Tibial artery (tissue), 4 donors: Measurements from ENCODE around the gene NKG7.
A peak's percentile ranks its signal among the peaks of the same experiment; 100 is the strongest.
"Not testable (repeated sequence)": the region's sequence is repeated elsewhere in the genome, so short reads cannot be mapped to it uniquely, and the experiment has no call there.

Source experiments
- DNase-seq, 2 donors: peaks; one replicate each; pipeline ENCODE4 v3.0.0-alpha.2; 2019
- H3K27ac ChIP-seq, 2 donors: fragments of 200-600 bp; sonication (generic) in 1 of 2; 1 replicate in 1 of 2; 2 replicates in 1 of 2; pipeline ENCODE4 v1.5.1; 2018 to 2019; ENCODE audit warnings: mild to moderate bottlenecking in 1 of 2
- H3K27me3 ChIP-seq, 2 donors: fragments of 200-600 bp; sonication (generic) in 1 of 2; one replicate each; pipeline versions ENCODE4 v1.5.1 to v1.6.0; 2016 to 2019
- H3K36me3 ChIP-seq, 3 donors: fragments of 200-600 bp; sonication (generic) in 2 of 3; one replicate each; pipeline ENCODE4 v1.5.1; 2016 to 2019; ENCODE audit warnings: mild to moderate bottlenecking in 2 of 3
- H3K4me1 ChIP-seq, 4 donors: fragments of 200-600 bp; sonication (generic) in 2 of 4; 1 replicate in 3 of 4; 2 replicates in 1 of 4; pipeline ENCODE4 v1.5.1; 2016 to 2019
- H3K4me3 ChIP-seq, 2 donors: fragments of 200-600 bp; sonication (generic) in 1 of 2; 1 replicate in 1 of 2; 2 replicates in 1 of 2; pipeline ENCODE4 v1.5.1; 2018 to 2019; ENCODE audit warnings: mild to moderate bottlenecking in 2 of 2
- H3K9me3 ChIP-seq, 3 donors: fragments of 200-600 bp; sonication (generic) in 1 of 3; one replicate each; pipeline ENCODE4 v1.5.1; 2016 to 2019
- CTCF ChIP-seq, 2 experiments: fragments of 200-600 bp in 1 of 2; fragments of 450-650 bp in 1 of 2; IDR thresholded peaks; one replicate each; pipeline ENCODE4 v1.5.1; 2017 to 2019; ENCODE audit warnings: antibody characterized with exemption in 2 of 2, mild to moderate bottlenecking in 1 of 2, moderate library complexity in 1 of 2
- intact Hi-C: fragments of 100-400 bp; cut with DNase I; formaldehyde crosslinking; loops from one replicate; pipeline ENCODE4 v1.15.0; 2023; ENCODE audit warnings: low total_unique reads

NKG7 gene

GRCh38 chr19:51402117-51402516 is 29.7 kb upstream of the NKG7 start:
- Histone ChIP-seq H3K4me1 (no peaks in the 10 kb centered on the region), H3K4me3 (no peak overlapping the region), H3K9me3 (peaks cover 0 to 9% (median 0%) of the 10 kb centered on the region in 3 donors), H3K36me3 (no peaks in the 10 kb centered on the region), H3K27me3 (peaks cover 0 to 4% of the 10 kb centered on the region in 2 donors), H3K27ac (no peak overlapping the region)
- no peak for TF ChIP-seq CTCF (IDR thresholded peaks at IDR 0.05)
- DNase-seq = no peak
- intact Hi-C loops = no loop called here

GRCh38 chr19:51399936-51400335 is 27.5 kb upstream of the NKG7 start:
- H3K4me1 ChIP-seq, H3K27ac ChIP-seq, H3K4me3 ChIP-seq, H3K9me3 ChIP-seq, intact Hi-C loops, H3K36me3 ChIP-seq, DNase-seq, H3K27me3 ChIP-seq: not testable (repeated sequence)

- H3K27me3 ChIP-seq = no peaks in the 10 kb centered on the region
- peaks cover 0 to 9% (median 0%) of the 10 kb centered on the region in 3 donors for H3K9me3 ChIP-seq
- DNase-seq = no peak
- no peaks in the 10 kb centered on the region for H3K36me3 ChIP-seq
- peaks cover 0 to 7% (median 5%) of the 10 kb centered on the region in 4 donors for H3K4me1 ChIP-seq
- TF ChIP-seq CTCF (IDR thresholded peaks at IDR 0.05) = no peak
- intact Hi-C loops = no loop called here
- H3K4me3 ChIP-seq = no peak overlapping the region
- no peak overlapping the region for H3K27ac ChIP-seq
These were observed 26.8 kb upstream of the NKG7 start for GRCh38 chr19:51399231-51399630.

- no peak for DNase-seq
- Histone ChIP-seq H3K4me3 (no peak overlapping the region), H3K4me1 (peaks cover 0 to 11% (median 7%) of the 10 kb centered on the region in 4 donors), H3K9me3 (peaks cover 0 to 9% (median 0%) of the 10 kb centered on the region in 3 donors), H3K27me3 (no peaks in the 10 kb centered on the region), H3K27ac (no peak overlapping the region), H3K36me3 (no peaks in the 10 kb centered on the region)
- peak; percentile 28 to 33 for TF ChIP-seq CTCF (IDR thresholded peaks at IDR 0.05)
- intact Hi-C loops = no loop called here
These were observed 25.7 kb upstream of the NKG7 start for GRCh38 chr19:51398096-51398704.

- DNase-seq, H3K4me3 ChIP-seq, H3K9me3 ChIP-seq, intact Hi-C loops, H3K27me3 ChIP-seq, H3K27ac ChIP-seq, H3K36me3 ChIP-seq: not testable (repeated sequence)
- H3K4me1 ChIP-seq = peaks cover 0 to 11% (median 7%) of the 10 kb centered on the region in 4 donors
These were observed 25.0 kb upstream of the NKG7 start for GRCh38 chr19:51397453-51397852.

- H3K27ac ChIP-seq = no peak overlapping the region
- TF ChIP-seq CTCF (IDR thresholded peaks at IDR 0.05) = no peak
- H3K4me1 ChIP-seq = peaks cover 0 to 11% (median 7%) of the 10 kb centered on the region in 4 donors
- DNase-seq = no peak
- no peaks in the 10 kb centered on the region for H3K9me3 ChIP-seq
- no peak overlapping the region for H3K4me3 ChIP-seq
- intact Hi-C loops = no loop called here
- no peaks in the 10 kb centered on the region for H3K36me3 ChIP-seq
- peaks cover 0 to 1% of the 10 kb centered on the region in 2 donors for H3K27me3 ChIP-seq
These were observed 23.7 kb upstream of the NKG7 start for GRCh38 chr19:51396175-51396574.
